Measurements from ENCODE around the gene STIM2. TPM values are rescaled to one million over a fixed set of nuclear protein-coding genes. Genes with fewer than 3 reads are reported as not detected.
A peak's percentile ranks its signal among the peaks of the same experiment; 100 is the strongest.

The STIM2 gene
- total and polyA plus RNA-seq, 9 of the 15 experiments (the other 6 are each of a cell fraction or from before 2014, with no cell fraction given): 7.2 to 26.8 (median 15.4) TPM

DNA sequence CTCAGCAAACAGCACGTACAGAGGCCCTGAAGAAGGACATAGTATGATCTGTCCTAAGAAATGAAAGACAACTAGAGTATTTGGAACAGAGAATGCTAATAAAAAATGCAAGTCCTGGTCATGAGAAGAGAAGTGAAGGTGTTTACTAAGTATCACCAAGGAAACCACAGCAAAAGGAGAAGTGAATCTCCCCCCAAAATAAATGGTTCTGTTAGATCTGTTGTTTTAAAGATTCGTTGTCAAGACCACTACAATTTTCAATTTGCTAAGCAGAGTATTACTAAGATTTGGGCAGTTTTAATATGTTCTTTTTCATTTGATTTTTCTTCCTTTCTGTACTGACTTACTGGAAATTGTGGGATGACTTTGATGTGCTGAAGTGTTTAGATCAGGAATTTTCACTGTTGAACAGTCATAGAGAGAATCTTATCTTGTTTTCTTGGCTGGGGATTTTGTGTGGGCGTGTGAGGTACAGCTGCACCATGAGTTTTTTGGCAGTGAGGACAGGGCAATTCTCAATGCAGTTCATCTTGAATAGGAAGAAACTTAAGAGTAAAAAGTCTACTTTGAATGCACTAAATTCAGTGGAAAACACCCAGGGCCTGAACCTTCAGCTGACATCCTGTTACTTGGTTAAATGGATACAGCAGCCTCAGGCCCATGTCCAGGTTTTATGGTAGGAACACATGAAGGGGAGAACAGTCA lies 132.2 kb downstream of the STIM2 start (continued):
- TF ChIP-seq TCFL5 (CRISPR knock-in tag; conservative IDR thresholded peaks at IDR 0.05) (no peak), ZNF668 (CRISPR knock-in tag; IDR thresholded peaks at IDR 0.05) (no peak), HDGF (IDR thresholded peaks at IDR 0.05) (no peak), DMBX1 (CRISPR knock-in tag; IDR thresholded peaks at IDR 0.05; ENCODE audit: borderline replicate concordance) (no peak), NFATC3 (IDR thresholded peaks at IDR 0.05) (no peak), ZNF311 (CRISPR knock-in tag; IDR thresholded peaks at IDR 0.05) (no peak), MTA2 (IDR thresholded peaks at IDR 0.05; ENCODE audit: low read depth) (no peak), ZSCAN29 (IDR thresholded peaks at IDR 0.05) (no peak), PML (IDR thresholded peaks at IDR 0.05; ENCODE audit: low read length) (no peak), ARID1B (IDR thresholded peaks at IDR 0.05) (peak; percentile 81), NCOA1 (IDR thresholded peaks at IDR 0.05; ENCODE audit: low read depth) (no peak), RBM17 (IDR thresholded peaks at IDR 0.05; ENCODE audit: borderline replicate concordance, low read depth, low read length) (no peak), SP1 (CRISPR knock-in tag; IDR thresholded peaks at IDR 0.05) (no peak), FOXA3 (CRISPR knock-in tag; conservative IDR thresholded peaks at IDR 0.05 in 1 of 2, IDR thresholded peaks at IDR 0.05 in 1 of 2) (no peak), KDM4B (IDR thresholded peaks at IDR 0.05; ENCODE audit: borderline replicate concordance in 2 of 2, low read depth in 1 of 2) (no peak)
- TF ChIP-seq, protein P1, sequence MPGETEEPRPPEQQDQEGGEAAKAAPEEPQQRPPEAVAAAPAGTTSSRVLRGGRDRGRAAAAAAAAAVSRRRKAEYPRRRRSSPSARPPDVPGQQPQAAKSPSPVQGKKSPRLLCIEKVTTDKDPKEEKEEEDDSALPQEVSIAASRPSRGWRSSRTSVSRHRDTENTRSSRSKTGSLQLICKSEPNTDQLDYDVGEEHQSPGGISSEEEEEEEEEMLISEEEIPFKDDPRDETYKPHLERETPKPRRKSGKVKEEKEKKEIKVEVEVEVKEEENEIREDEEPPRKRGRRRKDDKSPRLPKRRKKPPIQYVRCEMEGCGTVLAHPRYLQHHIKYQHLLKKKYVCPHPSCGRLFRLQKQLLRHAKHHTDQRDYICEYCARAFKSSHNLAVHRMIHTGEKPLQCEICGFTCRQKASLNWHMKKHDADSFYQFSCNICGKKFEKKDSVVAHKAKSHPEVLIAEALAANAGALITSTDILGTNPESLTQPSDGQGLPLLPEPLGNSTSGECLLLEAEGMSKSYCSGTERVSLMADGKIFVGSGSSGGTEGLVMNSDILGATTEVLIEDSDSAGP (CRISPR knock-in tag; IDR thresholded peaks at IDR 0.05): no peak
- TF ChIP-seq, protein P2, sequence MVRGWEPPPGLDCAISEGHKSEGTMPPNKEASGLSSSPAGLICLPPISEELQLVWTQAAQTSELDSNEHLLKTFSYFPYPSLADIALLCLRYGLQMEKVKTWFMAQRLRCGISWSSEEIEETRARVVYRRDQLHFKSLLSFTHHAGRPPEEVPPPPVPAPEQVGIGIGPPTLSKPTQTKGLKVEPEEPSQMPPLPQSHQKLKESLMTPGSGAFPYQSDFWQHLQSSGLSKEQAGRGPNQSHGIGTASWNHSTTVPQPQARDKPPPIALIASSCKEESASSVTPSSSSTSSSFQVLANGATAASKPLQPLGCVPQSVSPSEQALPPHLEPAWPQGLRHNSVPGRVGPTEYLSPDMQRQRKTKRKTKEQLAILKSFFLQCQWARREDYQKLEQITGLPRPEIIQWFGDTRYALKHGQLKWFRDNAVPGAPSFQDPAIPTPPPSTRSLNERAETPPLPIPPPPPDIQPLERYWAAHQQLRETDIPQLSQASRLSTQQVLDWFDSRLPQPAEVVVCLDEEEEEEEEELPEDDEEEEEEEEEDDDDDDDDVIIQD (CRISPR knock-in tag; IDR thresholded peaks at IDR 0.05): no peak
- TF ChIP-seq, protein P3, sequence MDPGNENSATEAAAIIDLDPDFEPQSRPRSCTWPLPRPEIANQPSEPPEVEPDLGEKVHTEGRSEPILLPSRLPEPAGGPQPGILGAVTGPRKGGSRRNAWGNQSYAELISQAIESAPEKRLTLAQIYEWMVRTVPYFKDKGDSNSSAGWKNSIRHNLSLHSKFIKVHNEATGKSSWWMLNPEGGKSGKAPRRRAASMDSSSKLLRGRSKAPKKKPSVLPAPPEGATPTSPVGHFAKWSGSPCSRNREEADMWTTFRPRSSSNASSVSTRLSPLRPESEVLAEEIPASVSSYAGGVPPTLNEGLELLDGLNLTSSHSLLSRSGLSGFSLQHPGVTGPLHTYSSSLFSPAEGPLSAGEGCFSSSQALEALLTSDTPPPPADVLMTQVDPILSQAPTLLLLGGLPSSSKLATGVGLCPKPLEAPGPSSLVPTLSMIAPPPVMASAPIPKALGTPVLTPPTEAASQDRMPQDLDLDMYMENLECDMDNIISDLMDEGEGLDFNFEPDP (CRISPR knock-in tag; IDR thresholded peaks at IDR 0.05): no peak
- TF ChIP-seq, protein P4, sequence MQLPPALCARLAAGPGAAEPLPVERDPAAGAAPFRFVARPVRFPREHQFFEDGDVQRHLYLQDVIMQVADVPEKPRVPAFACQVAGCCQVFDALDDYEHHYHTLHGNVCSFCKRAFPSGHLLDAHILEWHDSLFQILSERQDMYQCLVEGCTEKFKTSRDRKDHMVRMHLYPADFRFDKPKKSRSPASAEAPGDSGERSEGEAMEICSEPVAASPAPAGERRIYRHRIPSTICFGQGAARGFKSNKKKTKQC (CRISPR knock-in tag; IDR thresholded peaks at IDR 0.05): no peak
- TF ChIP-seq, protein P5, sequence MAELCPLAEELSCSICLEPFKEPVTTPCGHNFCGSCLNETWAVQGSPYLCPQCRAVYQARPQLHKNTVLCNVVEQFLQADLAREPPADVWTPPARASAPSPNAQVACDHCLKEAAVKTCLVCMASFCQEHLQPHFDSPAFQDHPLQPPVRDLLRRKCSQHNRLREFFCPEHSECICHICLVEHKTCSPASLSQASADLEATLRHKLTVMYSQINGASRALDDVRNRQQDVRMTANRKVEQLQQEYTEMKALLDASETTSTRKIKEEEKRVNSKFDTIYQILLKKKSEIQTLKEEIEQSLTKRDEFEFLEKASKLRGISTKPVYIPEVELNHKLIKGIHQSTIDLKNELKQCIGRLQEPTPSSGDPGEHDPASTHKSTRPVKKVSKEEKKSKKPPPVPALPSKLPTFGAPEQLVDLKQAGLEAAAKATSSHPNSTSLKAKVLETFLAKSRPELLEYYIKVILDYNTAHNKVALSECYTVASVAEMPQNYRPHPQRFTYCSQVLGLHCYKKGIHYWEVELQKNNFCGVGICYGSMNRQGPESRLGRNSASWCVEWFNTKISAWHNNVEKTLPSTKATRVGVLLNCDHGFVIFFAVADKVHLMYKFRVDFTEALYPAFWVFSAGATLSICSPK (IDR thresholded peaks at IDR 0.05; ENCODE audit: borderline replicate concordance): no peak
- TF ChIP-seq, protein P6, sequence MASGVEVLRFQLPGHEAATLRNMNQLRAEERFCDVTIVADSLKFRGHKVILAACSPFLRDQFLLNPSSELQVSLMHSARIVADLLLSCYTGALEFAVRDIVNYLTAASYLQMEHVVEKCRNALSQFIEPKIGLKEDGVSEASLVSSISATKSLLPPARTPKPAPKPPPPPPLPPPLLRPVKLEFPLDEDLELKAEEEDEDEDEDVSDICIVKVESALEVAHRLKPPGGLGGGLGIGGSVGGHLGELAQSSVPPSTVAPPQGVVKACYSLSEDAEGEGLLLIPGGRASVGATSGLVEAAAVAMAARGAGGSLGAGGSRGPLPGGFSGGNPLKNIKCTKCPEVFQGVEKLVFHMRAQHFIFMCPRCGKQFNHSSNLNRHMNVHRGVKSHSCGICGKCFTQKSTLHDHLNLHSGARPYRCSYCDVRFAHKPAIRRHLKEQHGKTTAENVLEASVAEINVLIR (CRISPR knock-in tag; IDR thresholded peaks at IDR 0.05): no peak

Measured in K562 (cell line).